Fibroblast of skin of left biceps (primary cell): ENCODE data around the gene LEMD2.

Experiments used
- DNase-seq, 2 experiments: peaks; one replicate each; pipeline ENCODE4 v3.0.0-alpha.2; 2013; ENCODE audit warnings: low read depth in 2 of 2

Gene LEMD2

DNA sequence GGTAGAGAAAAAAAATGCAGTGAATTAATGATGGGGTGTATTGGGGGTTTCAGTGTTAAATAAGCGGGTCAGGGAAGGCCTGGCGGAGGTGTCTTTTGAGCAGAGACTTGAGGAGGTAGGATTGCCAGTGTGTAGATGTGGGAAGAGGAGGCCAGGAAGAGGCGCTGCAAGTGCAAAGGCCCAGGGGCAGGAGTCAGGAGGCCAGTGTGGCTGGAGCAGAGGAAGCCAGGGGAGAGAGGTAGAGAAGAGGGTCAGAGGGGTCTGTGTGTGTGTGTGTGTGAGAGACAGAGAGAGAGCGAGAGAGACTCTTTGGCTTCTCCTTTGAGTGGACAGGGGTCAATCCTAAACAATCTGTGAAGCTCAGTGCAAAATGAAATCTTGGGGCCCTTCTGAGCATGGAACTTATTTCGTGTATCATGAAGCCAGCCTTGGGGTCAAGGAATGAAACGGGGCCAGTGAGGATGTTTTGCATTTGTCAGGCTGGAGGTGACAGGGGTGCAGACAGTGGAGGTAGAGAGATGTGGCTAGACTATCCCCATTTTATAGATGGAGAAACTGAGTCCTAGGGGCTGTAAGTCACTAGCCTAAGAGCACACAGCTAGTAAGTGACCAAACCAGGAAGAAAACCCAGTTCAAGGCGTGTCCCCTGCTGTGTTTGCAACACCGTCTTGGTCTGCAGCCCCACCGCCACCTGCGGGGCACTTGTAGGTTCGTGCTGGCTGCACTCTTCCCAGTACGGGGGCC, 32.5 kb downstream of the LEMD2 start:
- DNase-seq = no peak

GRCh38 chr6:33755070-33755869, 33.7 kb downstream of the LEMD2 start:
- DNase-seq = no peak

GRCh38 chr6:33754222-33754621, 34.7 kb downstream of the LEMD2 start:
- DNase-seq = no peak

DNA sequence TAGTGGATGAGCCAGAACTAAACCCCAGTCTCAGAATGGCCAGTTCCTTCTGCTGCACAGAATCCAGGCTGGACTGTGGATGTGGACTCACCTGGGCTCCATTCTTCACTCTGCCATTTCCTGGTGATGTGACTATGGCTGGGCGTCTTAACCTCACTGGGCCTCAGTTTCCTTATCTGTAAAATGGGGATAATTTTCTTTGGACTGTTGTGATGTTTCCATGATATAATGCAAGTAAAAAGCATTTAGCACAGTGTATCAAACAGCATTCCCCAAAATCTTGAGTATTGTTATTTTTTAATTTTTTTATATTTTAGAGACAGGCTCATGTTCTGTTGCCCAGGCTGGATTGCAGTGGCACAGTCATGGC, 36.3 kb downstream of the LEMD2 start:
- no peak for DNase-seq

DNA sequence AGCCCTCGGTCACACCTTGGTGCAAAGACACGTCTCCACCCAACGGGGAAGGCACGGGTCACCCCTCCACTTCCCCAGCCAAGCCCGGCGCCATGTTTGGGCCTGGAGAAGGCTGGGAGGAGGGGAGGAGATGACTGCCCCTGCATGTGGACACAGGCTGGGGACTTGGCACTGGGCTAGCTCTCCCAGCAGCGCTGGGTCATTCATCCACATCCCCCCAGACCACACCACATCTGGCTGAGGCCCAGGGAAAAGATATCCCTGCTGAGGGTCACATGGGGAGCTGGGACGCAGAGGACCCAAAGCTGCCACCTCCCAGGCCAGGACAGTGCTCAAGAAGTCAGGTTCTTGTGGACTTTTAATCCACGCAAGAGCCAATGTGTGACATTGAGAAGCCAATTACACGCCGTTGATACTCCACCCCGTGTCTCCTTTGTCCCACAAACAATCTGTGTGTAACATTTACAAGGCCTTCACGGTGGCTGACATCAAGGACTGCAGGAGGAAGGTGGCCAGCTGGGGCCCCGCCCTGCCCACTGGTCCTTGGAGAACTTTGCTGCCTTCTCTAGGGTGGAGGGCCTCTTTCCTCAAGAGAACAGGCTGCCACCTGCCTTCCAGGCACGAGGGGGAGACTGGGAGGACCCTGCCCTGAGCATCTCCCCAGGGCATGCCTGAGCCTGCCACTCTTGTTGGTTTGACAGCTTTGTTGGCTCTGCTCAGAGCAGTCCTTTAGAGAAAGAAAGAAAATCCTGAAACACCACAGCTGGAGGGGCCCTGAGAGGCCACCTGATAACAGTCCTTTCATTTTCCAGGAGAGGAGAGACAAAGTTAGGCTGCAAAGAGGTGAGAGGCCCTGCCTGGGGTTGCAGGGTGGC, 36.9 kb downstream of the LEMD2 start:
- DNase-seq = no peak

- DNase-seq = no peak
These were observed 38.5 kb downstream of the LEMD2 start for GRCh38 chr6:33750244-33750991.

- no peak for DNase-seq
These were observed 39.5 kb downstream of the LEMD2 start for GRCh38 chr6:33749401-33749800.

DNA sequence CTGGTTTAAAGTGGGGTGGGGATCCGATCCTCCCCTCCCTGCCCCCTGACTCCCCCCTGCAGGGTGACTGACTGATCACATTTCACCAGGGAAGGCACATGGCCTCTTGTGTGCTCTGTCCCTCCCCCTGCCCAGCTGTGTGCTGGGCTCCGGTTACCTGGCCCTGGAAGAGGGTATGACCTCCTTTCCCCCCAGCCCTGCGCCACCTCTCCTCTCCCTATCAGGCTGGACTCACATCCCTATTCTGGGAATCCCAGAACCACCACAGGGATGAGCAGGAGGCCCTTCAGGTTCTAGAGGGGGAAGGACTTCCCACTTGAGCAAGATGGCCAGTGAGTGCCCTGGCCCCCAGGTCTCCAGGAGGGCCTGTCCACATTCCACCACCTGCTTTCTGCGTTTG, 40.1 kb downstream of the LEMD2 start:
- no peak for DNase-seq

GRCh38 chr6:33747823-33748222, 41.1 kb downstream of the LEMD2 start:
- no peak for DNase-seq

DNA sequence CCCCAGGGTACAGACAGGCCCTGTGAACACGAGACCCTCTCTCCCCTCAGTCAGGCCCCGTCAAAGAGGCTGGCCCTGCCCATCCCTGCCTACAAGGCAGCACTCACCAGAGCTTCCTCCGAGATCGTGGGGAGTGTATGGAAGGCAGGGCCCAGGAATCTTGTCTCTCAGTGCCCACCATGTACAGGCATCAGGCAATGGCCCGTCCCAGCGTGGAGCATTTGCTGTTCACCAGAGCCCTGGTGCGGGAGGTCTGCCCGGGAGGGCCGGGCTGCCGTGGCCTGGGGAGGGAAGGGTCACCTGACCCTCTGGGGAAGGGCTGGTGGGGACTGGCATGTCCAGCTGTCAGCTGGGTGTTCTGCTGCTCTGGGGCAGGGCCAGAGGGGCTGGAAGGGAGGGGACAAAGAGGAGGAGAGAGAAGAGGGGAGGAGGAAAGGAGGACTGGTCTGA, 42.3 kb downstream of the LEMD2 start, which contains the start of gene IP6K3:
IP6K3 (minus strand) TSS at position 255 of the 450 bp plus-strand sequence. CDS start 11,429 bp downstream, outside the sequence.
- DNase-seq = no peak

- no peak for DNase-seq
These were observed 42.8 kb downstream of the LEMD2 start for GRCh38 chr6:33746036-33746600.

DNA sequence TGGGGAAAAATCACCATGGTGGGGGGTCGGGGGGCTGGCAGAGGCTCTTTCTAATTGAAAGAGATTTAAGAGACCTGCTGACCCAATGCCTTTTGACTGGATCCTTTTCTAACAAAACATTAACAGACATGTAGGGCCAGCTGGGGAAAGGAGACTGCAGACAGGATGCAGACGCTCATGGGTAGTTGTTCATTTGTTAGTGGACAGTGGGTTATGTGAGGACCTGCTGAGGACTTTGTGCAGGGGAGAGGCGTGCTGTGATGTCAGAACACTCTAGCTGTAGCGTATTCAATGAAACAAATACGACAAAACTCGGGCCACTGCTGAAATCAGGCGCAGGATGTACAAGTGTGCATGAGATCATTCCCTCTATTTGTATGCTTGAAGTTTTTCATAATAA, 43.4 kb downstream of the LEMD2 start:
- DNase-seq = no peak

GRCh38 chr6:33744895-33745546, 43.9 kb downstream of the LEMD2 start:
- DNase-seq = no peak

- DNase-seq = peak; percentile 30 to 34
These were observed 44.7 kb downstream of the LEMD2 start for GRCh38 chr6:33744001-33744848.

DNA sequence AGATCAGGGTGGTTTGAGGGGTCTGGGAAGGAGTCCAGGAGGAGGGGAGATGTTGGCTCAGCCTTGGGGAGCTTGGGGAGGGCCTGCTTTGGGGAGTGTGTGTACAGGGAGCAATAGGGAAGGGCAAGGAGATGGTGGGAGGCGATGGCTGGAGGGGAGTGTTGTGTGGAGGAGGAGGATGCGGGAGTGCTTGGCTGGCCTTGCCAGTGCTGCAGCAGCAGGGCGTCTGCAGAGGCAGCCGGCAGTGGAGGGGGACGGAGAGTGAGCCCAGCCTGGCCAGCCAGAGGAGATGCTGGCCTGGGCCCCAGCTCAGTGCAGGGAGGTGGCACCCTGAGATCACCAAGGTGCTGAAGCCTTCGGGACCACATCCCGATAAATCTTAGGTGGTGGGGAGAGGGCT, 46.1 kb downstream of the LEMD2 start:
- DNase-seq = no peak

- no peak for DNase-seq
These were observed 46.8 kb downstream of the LEMD2 start for GRCh38 chr6:33742092-33742491.

DNA sequence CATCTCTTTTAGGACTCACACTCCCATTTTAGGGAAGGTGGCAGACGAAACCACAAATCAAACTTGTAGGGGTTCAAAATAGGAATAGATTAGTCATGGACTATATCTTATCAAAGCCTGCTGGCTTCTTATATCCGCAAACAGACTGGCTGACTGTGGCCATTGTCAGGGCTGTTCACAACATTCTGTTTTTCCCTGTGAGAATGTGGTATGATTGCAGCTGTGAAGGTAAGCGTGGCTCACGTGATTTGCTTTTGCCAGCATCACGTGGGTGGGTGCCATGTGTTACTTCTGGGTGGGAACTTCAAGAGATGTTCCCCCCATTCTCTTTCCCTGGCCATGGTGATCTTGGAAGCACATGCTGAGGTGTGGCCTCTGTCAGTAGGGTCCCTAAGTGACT, 48.1 kb downstream of the LEMD2 start:
- DNase-seq = no peak

DNA sequence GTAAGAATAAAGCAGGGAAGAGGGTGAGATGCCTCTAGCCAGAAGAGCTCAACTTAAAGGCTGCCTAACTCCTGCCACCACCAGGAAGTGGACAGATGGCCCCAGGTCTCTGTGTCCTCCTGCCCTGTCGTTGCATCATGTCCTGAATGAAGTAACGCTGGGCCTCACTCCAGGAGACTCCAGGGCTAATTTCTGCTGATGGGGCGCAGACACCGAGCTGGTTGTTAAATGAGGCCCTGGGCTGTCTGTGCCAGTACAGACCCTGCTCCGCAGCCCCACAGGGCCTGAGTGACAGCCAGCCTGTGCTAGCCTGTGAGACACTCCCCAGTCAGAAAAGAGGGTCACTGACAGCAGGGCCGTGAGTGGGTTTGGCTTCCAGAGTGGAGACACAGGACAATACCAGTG, 48.7 kb downstream of the LEMD2 start:
- no peak for DNase-seq

DNA sequence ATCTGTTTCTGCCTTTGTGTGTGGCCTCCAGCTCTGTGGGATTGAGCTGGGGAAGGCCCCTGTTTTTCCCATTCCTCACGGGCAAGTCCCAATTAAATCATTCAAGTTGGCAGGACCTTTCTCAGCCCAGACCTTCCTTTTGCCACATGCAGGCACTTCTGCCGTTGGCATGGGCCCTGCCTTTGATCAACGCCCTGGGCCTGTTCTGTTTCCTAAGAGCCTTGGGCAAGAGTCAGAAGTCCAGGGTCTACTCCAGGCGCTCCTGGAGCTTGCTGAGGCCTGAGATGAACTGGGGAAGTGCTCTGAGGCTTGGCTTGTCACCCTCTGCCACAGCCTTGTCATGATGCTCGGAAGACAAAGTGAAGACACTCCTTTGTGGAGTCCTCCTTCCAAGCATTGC, 49.4 kb downstream of the LEMD2 start:
- DNase-seq = no peak

- DNase-seq = no peak
These were observed 50.1 kb downstream of the LEMD2 start for GRCh38 chr6:33738879-33739278.
